Neural progenitor cell (in vitro differentiated cells): ENCODE measurements around the gene RNF144A. TPM values are rescaled to one million over a fixed set of nuclear protein-coding genes. Genes with fewer than 3 reads are reported as not detected.

Experiments used
- DNase-seq: peaks from one replicate; pipeline ENCODE4 v3.0.0-alpha.2; 2016; ENCODE audit warnings: low spot score
- H2AFZ ChIP-seq: fragments of 200-600 bp; sonication (generic); replicated peaks from 2 replicates; pipeline ENCODE4 v1.6.1; 2016; ENCODE audit warnings: antibody characterized with exemption
- H3F3A ChIP-seq: fragments of 200-600 bp; sonication (generic); 2 replicates; pipeline ENCODE4 v1.6.1; 2016; ENCODE audit warnings: antibody characterized with exemption, low read depth
- H3K27ac ChIP-seq: fragments of 200-600 bp; sonication (generic); 2 replicates; pipeline ENCODE4 v1.5.1; 2016; ENCODE audit warnings: mild to moderate bottlenecking
- H3K27me3 ChIP-seq: fragments of 200-600 bp; sonication (generic); 2 replicates; pipeline ENCODE4 v1.6.1; 2016; ENCODE audit warnings: mild to moderate bottlenecking, moderate library complexity
- H3K36me3 ChIP-seq: fragments of 200-600 bp; sonication (generic); 2 replicates; pipeline ENCODE4 v1.5.1; 2016
- H3K4me1 ChIP-seq: fragments of 200-600 bp; sonication (generic); 2 replicates; pipeline ENCODE4 v1.6.1; 2016; ENCODE audit warnings: mixed run types
- H3K4me2 ChIP-seq: fragments of 200-600 bp; sonication (generic); 2 replicates; pipeline ENCODE4 v1.6.1; 2016
- H3K4me3 ChIP-seq: fragments of 200-600 bp; sonication (generic); 2 replicates; pipeline ENCODE4 v1.5.1; 2016
- H3K79me2 ChIP-seq: fragments of 200-600 bp; sonication (generic); 2 replicates; pipeline ENCODE4 v1.6.1; 2016; ENCODE audit warnings: low read depth
- H3K9ac ChIP-seq: fragments of 200-600 bp; sonication (generic); 2 replicates; pipeline ENCODE4 v1.6.1; 2016
- H3K9me3 ChIP-seq: fragments of 200-600 bp; sonication (generic); 2 replicates; pipeline ENCODE4 v1.5.1; 2016; ENCODE audit warnings: low read depth
- H4K20me1 ChIP-seq: fragments of 200-600 bp; sonication (generic); 2 replicates; pipeline ENCODE4 v1.6.1; 2016; ENCODE audit warnings: low read depth
- H3K27ac Mint-ChIP-seq: 3 replicates; pipeline ENCODE4 v1.8.0; 2021; ENCODE audit warnings: mixed read lengths
- H3K27me3 Mint-ChIP-seq: 2 replicates; pipeline ENCODE4 v1.8.0; 2022; ENCODE audit warnings: low read depth, mild to moderate bottlenecking, inconsistent platforms, moderate library complexity, mixed read lengths; ENCODE audit not compliant: insufficient read depth
- H3K36me3 Mint-ChIP-seq: 3 replicates; pipeline ENCODE4 v1.8.0; 2021; ENCODE audit warnings: mixed read lengths
- H3K4me1 Mint-ChIP-seq: 3 replicates; pipeline ENCODE4 v1.8.0; 2021; ENCODE audit warnings: mixed read lengths
- H3K4me3 Mint-ChIP-seq: 3 replicates; pipeline ENCODE4 v1.8.0; 2021; ENCODE audit warnings: mild to moderate bottlenecking, moderate library complexity, mixed read lengths
- H3K9me3 Mint-ChIP-seq: 3 replicates; pipeline ENCODE4 v1.8.0; 2020; ENCODE audit warnings: mixed read lengths
- CTCF ChIP-seq: fragments of 200-600 bp; sonication (generic); IDR thresholded peaks from 2 replicates; pipeline ENCODE4 v1.5.1; 2017; ENCODE audit warnings: antibody characterized with exemption, mild to moderate bottlenecking
- EZH2 ChIP-seq: fragments of 200-600 bp; sonication (generic); IDR thresholded peaks from 2 replicates; pipeline ENCODE4 v1.6.1; 2017; ENCODE audit warnings: antibody characterized with exemption, mild to moderate bottlenecking, moderate library complexity
- EZH2phosphoT487 ChIP-seq: fragments of 200-600 bp; sonication (generic); IDR thresholded peaks from 2 replicates; pipeline ENCODE4 v1.6.1; 2017; ENCODE audit warnings: antibody characterized with exemption
- total RNA-seq: library from RNA; depleted of rRNA; stranded (reverse); fragments of >200 nt; gene quantifications from 2 replicates; pipeline ENCODE4 v1.2.3, GENCODE V29; 2015; ENCODE audit warnings: low replicate concordance

RNF144A gene
- total RNA-seq, 1 donor from 2014 or later: 32.0 TPM

- Histone ChIP-seq H3K27me3 (no peaks in the 10 kb centered on the region), H3K27ac (no peak overlapping the region), H4K20me1 (no peaks in the 10 kb centered on the region), H3K4me2 (no peak overlapping the region), H3F3A (no peaks in the 10 kb centered on the region), H3K36me3 (no peaks in the 10 kb centered on the region), H3K79me2 (no peaks in the 10 kb centered on the region), H3K4me3 (no peak overlapping the region), H3K9me3 (no peaks in the 10 kb centered on the region), H2AFZ (no peak overlapping the region), H3K9ac (no peak overlapping the region), H3K4me1 (no peaks in the 10 kb centered on the region)
- Mint-ChIP-seq H3K27ac (no peak overlapping the region), H3K4me1 (peaks cover 10% of the 10 kb centered on the region), H3K36me3 (peaks cover 47% of the 10 kb centered on the region), H3K9me3 (no peaks in the 10 kb centered on the region), H3K4me3 (no peak overlapping the region), H3K27me3 (no peaks in the 10 kb centered on the region)
- no peak for DNase-seq
- TF ChIP-seq CTCF (no peak), EZH2 (no peak), EZH2phosphoT487 (no peak)
Observed at GRCh38 chr2:7035884-7036283, 118.7 kb downstream of the RNF144A start.

GRCh38 chr2:7037340-7038333 lies 120.4 kb downstream of the RNF144A start:
- no peaks in the 10 kb centered on the region for H3K36me3 ChIP-seq
- no peak overlapping the region for H3K27ac Mint-ChIP-seq

GRCh38 chr2:7040547-7040946 lies 123.3 kb downstream of the RNF144A start:
- H3K9me3 ChIP-seq: no peaks in the 10 kb centered on the region
- H3K4me3 Mint-ChIP-seq: no peak overlapping the region
- H4K20me1 ChIP-seq: no peaks in the 10 kb centered on the region
- peaks cover 11% of the 10 kb centered on the region for H3K4me1 Mint-ChIP-seq
- H3K36me3 Mint-ChIP-seq: peaks cover 47% of the 10 kb centered on the region
- H3K27ac ChIP-seq: no peak overlapping the region
- no peak overlapping the region for H3K9ac ChIP-seq
- DNase-seq: no peak
- no peaks in the 10 kb centered on the region for H3K36me3 ChIP-seq
- no peaks in the 10 kb centered on the region for H3K9me3 Mint-ChIP-seq
- no peaks in the 10 kb centered on the region for H3K79me2 ChIP-seq
- no peaks in the 10 kb centered on the region for H3K27me3 ChIP-seq
- peak overlapping the region; percentile 80 for H3K27ac Mint-ChIP-seq
- H3K4me1 ChIP-seq: no peaks in the 10 kb centered on the region
- H2AFZ ChIP-seq: no peak overlapping the region
- no peak for TF ChIP-seq EZH2
- no peak for TF ChIP-seq EZH2phosphoT487
- no peak for TF ChIP-seq CTCF
- no peak overlapping the region for H3K4me2 ChIP-seq
- no peaks in the 10 kb centered on the region for H3F3A ChIP-seq
- no peaks in the 10 kb centered on the region for H3K27me3 Mint-ChIP-seq
- no peak overlapping the region for H3K4me3 ChIP-seq

More at GRCh38 chr2:7037340-7038333, 120.4 kb downstream of the RNF144A start:
- Mint-ChIP-seq H3K9me3 (no peaks in the 10 kb centered on the region), H3K4me3 (no peak overlapping the region), H3K36me3 (peaks cover 43% of the 10 kb centered on the region), H3K4me1 (peaks cover 15% of the 10 kb centered on the region), H3K27me3 (no peaks in the 10 kb centered on the region)
- Histone ChIP-seq H3K79me2 (no peaks in the 10 kb centered on the region), H3K9me3 (no peaks in the 10 kb centered on the region), H3K27me3 (no peaks in the 10 kb centered on the region), H3K27ac (no peak overlapping the region), H3K9ac (no peak overlapping the region), H2AFZ (no peak overlapping the region), H3K4me3 (no peak overlapping the region), H3K4me2 (no peak overlapping the region), H3F3A (no peaks in the 10 kb centered on the region), H3K4me1 (no peaks in the 10 kb centered on the region), H4K20me1 (no peaks in the 10 kb centered on the region)
- DNase-seq: peak; percentile 74
- no peak for TF ChIP-seq EZH2
- TF ChIP-seq EZH2phosphoT487: no peak
- TF ChIP-seq CTCF: peak; percentile 85
